HepG2 (cell line): Measurements from ENCODE around the gene TWNK. TPM values are rescaled to one million over a fixed set of nuclear protein-coding genes. Genes with fewer than 3 reads are reported as not detected.
"Not testable (repeated sequence)": the region's sequence is repeated elsewhere in the genome, so short reads cannot be mapped to it uniquely, and the experiment has no call there.

Experiments used
- CREM ChIP-seq, 2 experiments: sonication (generic) in 1 of 2; formaldehyde crosslinking in 1 of 2; IDR thresholded peaks; 2 replicates each; pipeline versions ENCODE4 v1.4.0 to v1.6.1; 2016 to 2020; ENCODE audit warnings: antibody characterized with exemption in 1 of 2, mild to moderate bottlenecking in 1 of 2, missing genetic modification reagents in 1 of 2
- ELF3 ChIP-seq: IDR thresholded peaks from 2 replicates; pipeline ENCODE4 v1.6.1; 2016; ENCODE audit warnings: missing genetic modification reagents, missing compliant biosample characterization
- FOXO1 ChIP-seq: sonication (generic); formaldehyde crosslinking; IDR thresholded peaks from 2 replicates; pipeline ENCODE4 v1.4.0; 2020; ENCODE audit warnings: missing genetic modification reagents
- HNF4G ChIP-seq, 2 experiments: sonication (generic) in 1 of 2; formaldehyde crosslinking in 1 of 2; IDR thresholded peaks; 2 replicates each; pipeline versions ENCODE4 v1.4.0 to v1.6.1; 2011 to 2020; ENCODE audit warnings: borderline replicate concordance in 2 of 2, low read depth in 2 of 2, mild to moderate bottlenecking in 2 of 2, low read length in 1 of 2, missing genetic modification reagents in 1 of 2, moderate library complexity in 1 of 2
- MEIS1 ChIP-seq: sonication (generic); formaldehyde crosslinking; IDR thresholded peaks from 2 replicates; pipeline ENCODE4 v1.9.0; 2021; ENCODE audit warnings: mild to moderate bottlenecking, missing genetic modification reagents, moderate library complexity, borderline replicate concordance
- NR2F6 ChIP-seq, 2 experiments: IDR thresholded peaks; 2 replicates each; pipeline ENCODE4 v1.6.1; 2016; ENCODE audit warnings: antibody characterized with exemption in 1 of 2, mild to moderate bottlenecking in 1 of 2
- SOX6 ChIP-seq, 2 experiments: fragments of 450-650 bp in 1 of 2; sonication (generic) in 1 of 2; formaldehyde crosslinking in 1 of 2; IDR thresholded peaks; 2 replicates each; pipeline versions ENCODE4 v1.4.0 to v1.6.1; 2017 to 2020; ENCODE audit warnings: antibody characterized with exemption in 1 of 2, mild to moderate bottlenecking in 1 of 2, missing genetic modification reagents in 1 of 2
- ZBED4 ChIP-seq: sonication (generic); formaldehyde crosslinking; IDR thresholded peaks from 2 replicates; pipeline ENCODE4 v1.4.0; 2020; ENCODE audit warnings: missing genetic modification reagents, borderline replicate concordance
- ZNF574 ChIP-seq: sonication (generic); formaldehyde crosslinking; IDR thresholded peaks from 2 replicates; pipeline ENCODE4 v1.4.0; 2020; ENCODE audit warnings: missing genetic modification reagents
- ZNF772 ChIP-seq: sonication (generic); formaldehyde crosslinking; IDR thresholded peaks from 2 replicates; pipeline ENCODE4 v1.5.0; 2020; ENCODE audit warnings: mild to moderate bottlenecking, missing genetic modification reagents
- polyA plus RNA-seq, 8 experiments: library from polyadenylated mRNA; depleted of rRNA in 3 of 8; stranded (reverse) in 7 of 8; unstranded in 1 of 8; fragments of >200 nt; fragmentation: Illumina TruSeq in 4 of 8; extraction: Trizol in 4 of 8; gene quantifications; 2 replicates each; pipeline versions ENCODE4 v1.2.1 to v1.2.3, GENCODE V29; 2011 to 2016; ENCODE audit warnings: low read depth in 4 of 8, missing spikeins in 1 of 8, mixed read lengths in 1 of 8; ENCODE audit not compliant: insufficient read depth in 1 of 8
- total RNA-seq, 5 experiments: library from RNA; depleted of rRNA; stranded (reverse); fragments of >200 nt; fragmentation: Illumina TruSeq; extraction: Trizol; gene quantifications; 2 replicates each; pipeline ENCODE4 v1.2.3, GENCODE V29; 2016; ENCODE audit warnings: low read depth in 1 of 5
- TF ChIP-seq, protein P1 (sequence below), 2 experiments: fragments of 450-650 bp in 1 of 2; sonication (generic) in 1 of 2; formaldehyde crosslinking in 1 of 2; IDR thresholded peaks; 2 replicates each; pipeline versions ENCODE4 v1.6.1 to v1.8.0; 2016 to 2022; ENCODE audit warnings: antibody characterized with exemption in 1 of 2, mild to moderate bottlenecking in 1 of 2, missing genetic modification reagents in 1 of 2

Gene TWNK
- total and polyA plus RNA-seq, 2 of the 13 experiments (the other 11 are each of a cell fraction or from before 2014, with no cell fraction given) = 10.7 to 16.5 TPM

DNA sequence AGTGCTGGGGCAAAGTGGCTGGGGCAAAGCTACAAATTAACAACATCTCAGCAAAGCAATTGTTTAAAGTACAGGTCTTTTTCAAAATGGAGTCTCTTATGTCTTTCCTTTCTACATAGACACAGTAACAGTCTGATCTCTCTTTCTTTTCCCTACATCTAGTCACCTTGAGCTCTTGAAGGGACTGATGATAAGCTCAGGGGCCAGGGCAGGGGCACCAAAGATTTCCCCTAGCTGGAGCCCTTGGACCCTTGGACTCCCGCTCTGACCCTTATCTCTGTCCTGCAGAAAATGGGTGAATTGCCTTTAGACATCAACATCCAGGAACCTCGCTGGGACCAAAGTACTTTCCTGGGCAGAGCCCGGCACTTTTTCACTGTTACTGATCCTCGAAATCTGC is 47.1 kb downstream of the TWNK start (continued):
- TF ChIP-seq, protein P1, sequence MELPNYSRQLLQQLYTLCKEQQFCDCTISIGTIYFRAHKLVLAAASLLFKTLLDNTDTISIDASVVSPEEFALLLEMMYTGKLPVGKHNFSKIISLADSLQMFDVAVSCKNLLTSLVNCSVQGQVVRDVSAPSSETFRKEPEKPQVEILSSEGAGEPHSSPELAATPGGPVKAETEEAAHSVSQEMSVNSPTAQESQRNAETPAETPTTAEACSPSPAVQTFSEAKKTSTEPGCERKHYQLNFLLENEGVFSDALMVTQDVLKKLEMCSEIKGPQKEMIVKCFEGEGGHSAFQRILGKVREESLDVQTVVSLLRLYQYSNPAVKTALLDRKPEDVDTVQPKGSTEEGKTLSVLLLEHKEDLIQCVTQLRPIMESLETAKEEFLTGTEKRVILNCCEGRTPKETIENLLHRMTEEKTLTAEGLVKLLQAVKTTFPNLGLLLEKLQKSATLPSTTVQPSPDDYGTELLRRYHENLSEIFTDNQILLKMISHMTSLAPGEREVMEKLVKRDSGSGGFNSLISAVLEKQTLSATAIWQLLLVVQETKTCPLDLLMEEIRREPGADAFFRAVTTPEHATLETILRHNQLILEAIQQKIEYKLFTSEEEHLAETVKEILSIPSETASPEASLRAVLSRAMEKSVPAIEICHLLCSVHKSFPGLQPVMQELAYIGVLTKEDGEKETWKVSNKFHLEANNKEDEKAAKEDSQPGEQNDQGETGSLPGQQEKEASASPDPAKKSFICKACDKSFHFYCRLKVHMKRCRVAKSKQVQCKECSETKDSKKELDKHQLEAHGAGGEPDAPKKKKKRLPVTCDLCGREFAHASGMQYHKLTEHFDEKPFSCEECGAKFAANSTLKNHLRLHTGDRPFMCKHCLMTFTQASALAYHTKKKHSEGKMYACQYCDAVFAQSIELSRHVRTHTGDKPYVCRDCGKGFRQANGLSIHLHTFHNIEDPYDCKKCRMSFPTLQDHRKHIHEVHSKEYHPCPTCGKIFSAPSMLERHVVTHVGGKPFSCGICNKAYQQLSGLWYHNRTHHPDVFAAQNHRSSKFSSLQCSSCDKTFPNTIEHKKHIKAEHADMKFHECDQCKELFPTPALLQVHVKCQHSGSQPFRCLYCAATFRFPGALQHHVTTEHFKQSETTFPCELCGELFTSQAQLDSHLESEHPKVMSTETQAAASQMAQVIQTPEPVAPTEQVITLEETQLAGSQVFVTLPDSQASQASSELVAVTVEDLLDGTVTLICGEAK (IDR thresholded peaks at IDR 0.05) = not testable (repeated sequence)
- TF ChIP-seq, protein P1 (CRISPR knock-in tag; IDR thresholded peaks at IDR 0.05) = peak; percentile 41; the same call in 1 of the 2 replicates
- peak; percentile 49; the same call in 1 of the 2 replicates for TF ChIP-seq CREM (IDR thresholded peaks at IDR 0.05)
- TF ChIP-seq CREM (CRISPR knock-in tag; IDR thresholded peaks at IDR 0.05); SOX6 (IDR thresholded peaks at IDR 0.05): not testable (repeated sequence)
- TF ChIP-seq MEIS1 (CRISPR knock-in tag) = 0 out of 2 replicates have a peak, but pooled peaks have one; percentile 33
- peak; percentile 61 for TF ChIP-seq SOX6 (CRISPR knock-in tag; IDR thresholded peaks at IDR 0.05)
- TF ChIP-seq FOXO1 (CRISPR knock-in tag) = peak; percentile 55; the same call in 1 of the 2 replicates
- TF ChIP-seq ZBED4 (CRISPR knock-in tag) = 0 out of 2 replicates have a peak, but pooled peaks have one; percentile 14
- TF ChIP-seq NR2F6 (IDR thresholded peaks at IDR 0.05) = peak; percentile 57
- peak; percentile 46; the same call in 1 of the 2 replicates for TF ChIP-seq NR2F6 (CRISPR knock-in tag; IDR thresholded peaks at IDR 0.05)
- TF ChIP-seq ZNF574 = 0 out of 2 replicates have a peak, but pooled peaks have one; percentile 16
- peak; percentile 49; the same call in 1 of the 2 replicates for TF ChIP-seq ELF3
- TF ChIP-seq HNF4G (IDR thresholded peaks at IDR 0.05; ENCODE audit: borderline replicate concordance, low read depth, low read length) = peak; percentile 89
- TF ChIP-seq HNF4G (CRISPR knock-in tag; IDR thresholded peaks at IDR 0.05; ENCODE audit: borderline replicate concordance, low read depth) = peak; percentile 48; the same call in 1 of the 2 replicates
- TF ChIP-seq ZNF772 (CRISPR knock-in tag) = 0 out of 2 replicates have a peak, but pooled peaks have one; percentile 40
